Activated CD8-positive, alpha-beta T cell treated with anti-CD3 and anti-CD28 coated beads for 36 hours (primary cell): ENCODE results near the gene PCDH1. TPM values are rescaled to one million over a fixed set of nuclear protein-coding genes. Genes with fewer than 3 reads are reported as not detected.

Experiments used
- ATAC-seq: fragments of 200-7000 bp; cut with Tn5 transposase; one replicate; pipeline ENCODE4 v1.10.0; 2021; ENCODE audit warnings: mild to moderate bottlenecking, moderate library complexity
- CTCF ChIA-PET: fragments of 350-600 bp; sonication (Branson Sonifier 250); formaldehyde crosslinking; loops from one replicate; lab custom pipeline; 2021; ENCODE audit warnings: antibody characterized with exemption; lab: Charles Lee
- POLR2A ChIA-PET: fragments of 350-600 bp; sonication (Branson Sonifier 250); formaldehyde crosslinking; loops from one replicate; lab custom pipeline; 2021; ENCODE audit warnings: antibody characterized with exemption; lab: Charles Lee
- DNase-seq: peaks from one replicate; pipeline ENCODE4 v3.0.0-alpha.2; 2020
- H3K27ac Mint-ChIP-seq: one replicate; pipeline ENCODE4 v1.8.0; 2021; ENCODE audit warnings: mild to moderate bottlenecking, mixed read lengths
- H3K27me3 Mint-ChIP-seq: one replicate; pipeline ENCODE4 v1.8.0; 2021; ENCODE audit warnings: mixed read lengths
- H3K36me3 Mint-ChIP-seq: one replicate; pipeline ENCODE4 v1.8.0; 2021; ENCODE audit warnings: low read depth, mixed read lengths
- H3K4me1 Mint-ChIP-seq: one replicate; pipeline ENCODE4 v1.8.0; 2021; ENCODE audit warnings: low read depth, mixed read lengths
- H3K4me3 Mint-ChIP-seq: one replicate; pipeline ENCODE4 v1.8.0; 2021; ENCODE audit warnings: mild to moderate bottlenecking, moderate library complexity, mixed read lengths
- H3K9me3 Mint-ChIP-seq: one replicate; pipeline ENCODE4 v1.8.0; 2021; ENCODE audit warnings: mixed read lengths
- CTCF ChIP-seq: fragments of 200-600 bp; IDR thresholded peaks from one replicate; pipeline ENCODE4 v1.8.0; 2022; ENCODE audit warnings: antibody characterized with exemption, mild to moderate bottlenecking
- intact Hi-C: fragments of 100-400 bp; cut with micrococcal nuclease; formaldehyde crosslinking; loops from one replicate; pipeline ENCODE4 v1.10.0; 2022
- total RNA-seq, 2 experiments: library from RNA; stranded (reverse); gene quantifications; one replicate each; pipeline ENCODE4 v1.2.3, GENCODE V29; 2021

The PCDH1 gene
- total RNA-seq, 2 experiments from 2014 or later = 0.87 TPM; not detected in 1

GRCh38 chr5:141864371-141865370, 13.5 kb downstream of the PCDH1 start:
- CTCF ChIA-PET = no interaction called here
- no peaks in the 10 kb centered on the region for H3K36me3 Mint-ChIP-seq
- H3K4me3 Mint-ChIP-seq = no peak overlapping the region
- H3K27ac Mint-ChIP-seq = no peak overlapping the region
- ATAC-seq = no peak
- no peaks in the 10 kb centered on the region for H3K4me1 Mint-ChIP-seq
- POLR2A ChIA-PET = interaction anchor here (1.2 kb wide), 1 partner anchor 14 kb away, joined by 3 read pairs; the partner anchor contains the start of gene PCDH1
- no peak for TF ChIP-seq CTCF
- DNase-seq = no peak
- intact Hi-C loops = no loop called here
- no peaks in the 10 kb centered on the region for H3K9me3 Mint-ChIP-seq
- H3K27me3 Mint-ChIP-seq = peaks cover 6% of the 10 kb centered on the region

GRCh38 chr5:141863569-141864178, 14.5 kb downstream of the PCDH1 start:
- Mint-ChIP-seq H3K36me3 (no peaks in the 10 kb centered on the region), H3K27ac (no peak overlapping the region), H3K27me3 (peaks cover 8% of the 10 kb centered on the region), H3K4me1 (no peaks in the 10 kb centered on the region), H3K4me3 (no peak overlapping the region), H3K9me3 (no peaks in the 10 kb centered on the region)
- intact Hi-C loops = no loop called here
- no peak for TF ChIP-seq CTCF
- ChIA-PET POLR2A (interaction anchor here (1.2 kb wide), 1 partner anchor 15 kb away, joined by 3 read pairs; the partner anchor contains the start of gene PCDH1), CTCF (no interaction called here)
- DNase-seq (no peak), ATAC-seq (no peak)

- CTCF ChIA-PET = no interaction called here
These were observed 15.2 kb downstream of the PCDH1 start for GRCh38 chr5:141862936-141863543.

GRCh38 chr5:141861194-141861593, 17.0 kb downstream of the PCDH1 start:
- POLR2A ChIA-PET = no interaction called here
- Mint-ChIP-seq H3K4me3 (no peak overlapping the region), H3K27ac (no peak overlapping the region), H3K9me3 (no peaks in the 10 kb centered on the region), H3K36me3 (no peaks in the 10 kb centered on the region), H3K27me3 (peaks cover 6% of the 10 kb centered on the region), H3K4me1 (no peaks in the 10 kb centered on the region)
- TF ChIP-seq CTCF = no peak
- no peak for ATAC-seq
- CTCF ChIA-PET = interaction anchor here (1.0 kb wide), 1 partner anchor 169 kb away, joined by 3 read pairs; no protein-coding TSS in a partner anchor
- DNase-seq = no peak
- intact Hi-C loops = no loop called here

More at GRCh38 chr5:141862936-141863543, 15.2 kb downstream of the PCDH1 start:
- Mint-ChIP-seq H3K4me3 (no peak overlapping the region), H3K9me3 (no peaks in the 10 kb centered on the region), H3K27me3 (peaks cover 6% of the 10 kb centered on the region), H3K4me1 (no peaks in the 10 kb centered on the region), H3K27ac (no peak overlapping the region), H3K36me3 (no peaks in the 10 kb centered on the region)
- POLR2A ChIA-PET = no interaction called here
- no peak for TF ChIP-seq CTCF
- no peak for DNase-seq
- no peak for ATAC-seq
- intact Hi-C loops = no loop called here
